Natural killer cell (primary cell): ENCODE measurements around the gene NF1. TPM values are rescaled to one million over a fixed set of nuclear protein-coding genes. Genes with fewer than 3 reads are reported as not detected.

ENCODE experiments used
- ATAC-seq, 3 donors: fragments of 150-1000 bp in 2 of 3; fragments of 200-7000 bp in 1 of 3; cut with Tn5 transposase; 1 replicate in 1 of 3; 2 replicates in 2 of 3; pipeline ENCODE4 v1.10.0; 2021; ENCODE audit warnings: mild to moderate bottlenecking in 2 of 3, moderate library complexity in 2 of 3
- DNase-seq, 2 donors: peaks; one replicate each; pipeline versions ENCODE4 v3.0.0 to v3.0.0-alpha.2; 2013 to 2021; ENCODE audit warnings: mixed read lengths in 1 of 2
- H3K27ac ChIP-seq: one replicate; pipeline ENCODE4 v1.5.1; 2013; ENCODE audit warnings: mild to moderate bottlenecking, low read length
- H3K27me3 ChIP-seq: one replicate; pipeline ENCODE4 v1.6.1; 2013; ENCODE audit warnings: low read length; ENCODE audit not compliant: control insufficient read depth, insufficient read depth
- H3K36me3 ChIP-seq: one replicate; pipeline ENCODE4 v1.6.1; 2013; ENCODE audit warnings: low read length; ENCODE audit not compliant: control insufficient read depth, insufficient read depth
- H3K4me1 ChIP-seq: one replicate; pipeline ENCODE4 v1.6.1; 2013; ENCODE audit warnings: low read length; ENCODE audit not compliant: control insufficient read depth, insufficient read depth
- H3K4me3 ChIP-seq: one replicate; pipeline ENCODE4 v1.5.1; 2013; ENCODE audit warnings: low read length
- H3K9me3 ChIP-seq: one replicate; pipeline ENCODE4 v1.6.1; 2013; ENCODE audit warnings: low read length; ENCODE audit not compliant: control insufficient read depth, insufficient read depth
- H3K27ac Mint-ChIP-seq, 2 donors: one replicate each; pipeline ENCODE4 v1.8.0; 2022; ENCODE audit warnings: mild to moderate bottlenecking in 2 of 2, mixed read lengths in 2 of 2, moderate library complexity in 1 of 2
- H3K27me3 Mint-ChIP-seq, 2 donors: one replicate each; pipeline ENCODE4 v1.8.0; 2022; ENCODE audit warnings: low read depth in 2 of 2, mixed read lengths in 2 of 2
- H3K36me3 Mint-ChIP-seq: one replicate; pipeline ENCODE4 v1.8.0; 2022; ENCODE audit warnings: mixed read lengths
- H3K4me1 Mint-ChIP-seq, 2 donors: one replicate each; pipeline ENCODE4 v1.8.0; 2022; ENCODE audit warnings: mixed read lengths in 2 of 2
- H3K4me3 Mint-ChIP-seq: one replicate; pipeline ENCODE4 v1.8.0; 2022; ENCODE audit warnings: mild to moderate bottlenecking, moderate library complexity, mixed read lengths
- H3K9me3 Mint-ChIP-seq, 2 donors: one replicate each; pipeline ENCODE4 v1.8.0; 2022; ENCODE audit warnings: mixed read lengths in 2 of 2
- CTCF ChIP-seq: fragments of 200-600 bp; IDR thresholded peaks from one replicate; pipeline ENCODE4 v1.8.0; 2022; ENCODE audit warnings: antibody characterized with exemption
- WGBS: methylation state at CpG from one replicate; pipeline ENCODE4 v1.1.7; 2013; ENCODE audit warnings: missing lambda C conversion rate; ENCODE audit not compliant: insufficient coverage; 5-methylcytosine and 5-hydroxymethylcytosine counted together
- intact Hi-C: fragments of 100-400 bp; cut with micrococcal nuclease; formaldehyde crosslinking; loops from one replicate; pipeline ENCODE4 v1.14.2; 2022
- total RNA-seq, 4 donors: library from RNA; stranded (reverse); fragments of 120-200 nt in 1 of 4; gene quantifications; one replicate each; pipeline versions ENCODE4 v1.2.3 to v1.2.4, GENCODE V29; 2013 to 2022

NF1 gene
- total RNA-seq, 3 donors from 2014 or later (not counting 1 experiment from before 2014, with no cell fraction given) = 30.3 to 40.7 (median 38.8) TPM

- no peak overlapping the region for H3K4me3 ChIP-seq
- H3K4me1 ChIP-seq = no peaks in the 10 kb centered on the region
- no peak for TF ChIP-seq CTCF
- H3K36me3 ChIP-seq = peaks cover 9% of the 10 kb centered on the region
- no peaks in the 10 kb centered on the region for H3K27me3 ChIP-seq
- no peaks in the 10 kb centered on the region for H3K27me3 Mint-ChIP-seq
- DNase-seq (no peak), ATAC-seq (no peak)
- H3K27ac Mint-ChIP-seq = peak overlapping the region in 1 of 2 donors; percentile 11
- intact Hi-C loops = no loop called here
- no peaks in the 10 kb centered on the region for H3K9me3 Mint-ChIP-seq
- no peak overlapping the region for H3K4me3 Mint-ChIP-seq
- H3K27ac ChIP-seq = no peak overlapping the region
- no peaks in the 10 kb centered on the region for H3K9me3 ChIP-seq
- H3K4me1 Mint-ChIP-seq = peaks cover 7 to 11% of the 10 kb centered on the region in 2 donors
- no CpG with 5 or more reads among the region's 1 CpG for WGBS
- no peaks in the 10 kb centered on the region for H3K36me3 Mint-ChIP-seq
Measured at GRCh38 chr17:31251105-31251969, 156.6 kb downstream of the NF1 start.

- ATAC-seq (no peak), DNase-seq (no peak)
- Histone ChIP-seq H3K36me3 (peaks cover 9% of the 10 kb centered on the region), H3K27ac (no peak overlapping the region), H3K4me1 (no peaks in the 10 kb centered on the region), H3K27me3 (no peaks in the 10 kb centered on the region), H3K9me3 (no peaks in the 10 kb centered on the region), H3K4me3 (no peak overlapping the region)
- H3K4me1 Mint-ChIP-seq = peaks cover 7 to 11% of the 10 kb centered on the region in 2 donors
- H3K27ac Mint-ChIP-seq = no peak overlapping the region
- no peaks in the 10 kb centered on the region for H3K27me3 Mint-ChIP-seq
- no peak for TF ChIP-seq CTCF
- no peak overlapping the region for H3K4me3 Mint-ChIP-seq
- intact Hi-C loops = no loop called here
- no peaks in the 10 kb centered on the region for H3K36me3 Mint-ChIP-seq
- H3K9me3 Mint-ChIP-seq = no peaks in the 10 kb centered on the region
Measured at GRCh38 chr17:31251970-31252328, 157.2 kb downstream of the NF1 start.

GRCh38 chr17:31252741-31253140 is 158.0 kb downstream of the NF1 start:
- no peak for TF ChIP-seq CTCF
- Histone ChIP-seq H3K27me3 (no peaks in the 10 kb centered on the region), H3K27ac (no peak overlapping the region), H3K4me1 (no peaks in the 10 kb centered on the region), H3K4me3 (no peak overlapping the region), H3K36me3 (peaks cover 9% of the 10 kb centered on the region), H3K9me3 (no peaks in the 10 kb centered on the region)
- DNase-seq (no peak), ATAC-seq (no peak)
- peaks cover 7 to 11% of the 10 kb centered on the region in 2 donors for H3K4me1 Mint-ChIP-seq
- H3K36me3 Mint-ChIP-seq = no peaks in the 10 kb centered on the region
- intact Hi-C loops = no loop called here
- H3K27ac Mint-ChIP-seq = no peak overlapping the region
- H3K9me3 Mint-ChIP-seq = no peaks in the 10 kb centered on the region
- whole genome bisulfite sequencing = 100% methylated on average over 1 of the region's 1 CpG
- H3K4me3 Mint-ChIP-seq = no peak overlapping the region
- no peaks in the 10 kb centered on the region for H3K27me3 Mint-ChIP-seq

- no peak overlapping the region for H3K27ac ChIP-seq
- H3K9me3 ChIP-seq = no peaks in the 10 kb centered on the region
- H3K27me3 ChIP-seq = no peaks in the 10 kb centered on the region
- Mint-ChIP-seq H3K27ac (no peak overlapping the region), H3K27me3 (no peaks in the 10 kb centered on the region), H3K4me1 (peaks cover 7 to 9% of the 10 kb centered on the region in 2 donors), H3K4me3 (no peak overlapping the region), H3K36me3 (no peaks in the 10 kb centered on the region), H3K9me3 (no peaks in the 10 kb centered on the region)
- DNase-seq = no peak
- intact Hi-C loops = no loop called here
- no peaks in the 10 kb centered on the region for H3K4me1 ChIP-seq
- TF ChIP-seq CTCF = no peak
- ATAC-seq = no peak
- H3K4me3 ChIP-seq = no peak overlapping the region
- peaks cover 5% of the 10 kb centered on the region for H3K36me3 ChIP-seq
- WGBS = no CpG with 5 or more reads among the region's 2 CpGs
Measured at GRCh38 chr17:31254654-31255053, 159.9 kb downstream of the NF1 start.
